22Rv1 (cell line): ENCODE measurements around the gene KRT86.

Experiments
- CTCF ChIP-seq: fragments of 450-650 bp; IDR thresholded peaks from 2 replicates; pipeline ENCODE4 v1.5.1; 2017; ENCODE audit warnings: mild to moderate bottlenecking
- ZFX ChIP-seq: fragments of 450-650 bp; IDR thresholded peaks from 2 replicates; pipeline ENCODE4 v1.6.1; 2017; ENCODE audit warnings: antibody characterized with exemption, borderline replicate concordance

DNA sequence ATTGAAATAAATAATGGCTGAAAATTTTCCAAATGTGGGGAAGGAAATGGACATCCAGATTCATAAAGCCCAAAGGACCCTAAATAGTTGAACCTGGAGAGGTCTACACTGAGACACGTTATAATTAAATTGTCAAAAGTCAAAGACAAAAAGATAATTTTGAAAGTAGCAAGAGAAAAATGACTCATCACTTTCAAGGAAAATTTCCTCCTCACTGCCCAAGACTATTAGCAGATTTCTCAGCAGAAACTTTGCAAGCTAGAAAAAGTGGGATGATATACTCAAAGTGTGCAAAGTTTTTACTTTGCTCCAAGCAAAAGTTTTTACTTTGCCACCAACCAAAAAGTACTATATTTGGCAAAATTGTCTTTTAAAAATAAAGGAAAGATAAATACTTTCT, 62.6 kb downstream of the KRT86 start:
- TF ChIP-seq ZFX: no peak
- TF ChIP-seq CTCF: no peak
